ENCODE measurements around the gene CTTNBP2NL. TPM values are rescaled to one million over a fixed set of nuclear protein-coding genes. Genes with fewer than 3 reads are reported as not detected.
A peak's percentile ranks its signal among the peaks of the same experiment; 100 is the strongest.

The CTTNBP2NL gene
- total RNA-seq, 2 donors from 2014 or later, result 47.1 to 93.3 TPM

GRCh38 chr1:112393631-112393974 lies 2.4 kb upstream of the CTTNBP2NL start:
- intact Hi-C loops (cut with DNase I), result loop anchor here (5.0 kb wide), 2 partner anchors 224 to 314 kb away; partner anchors contain the start of genes CAPZA1, RHOC and ST7L
- peak; percentile 51 for DNase-seq

GRCh38 chr1:112394743-112395062 lies 1.3 kb upstream of the CTTNBP2NL start:
- TF ChIP-seq CTCF (IDR thresholded peaks at IDR 0.05), result no peak
- Histone ChIP-seq H3K27me3 (no peaks in the 10 kb centered on the region), H3K4me1 (peaks cover 10% of the 10 kb centered on the region), H3K27ac (peak overlapping the region; percentile 96), H3K9me3 (no peaks in the 10 kb centered on the region), H3K36me3 (no peaks in the 10 kb centered on the region), H3K9ac (ENCODE audit: low read depth in 2 of 2, low read length in 2 of 2) (peak overlapping the region; percentile 48 to 98), H3K4me3 (no peak overlapping the region)
- intact Hi-C loops (cut with DNase I), result loop anchor here (5.0 kb wide), 2 partner anchors 223 to 313 kb away; partner anchors contain the start of genes CAPZA1, RHOC and ST7L
- DNase-seq, result no peak

More at GRCh38 chr1:112393631-112393974, 2.4 kb upstream of the CTTNBP2NL start:
- Histone ChIP-seq H3K4me3 (no peak overlapping the region), H3K36me3 (no peaks in the 10 kb centered on the region), H3K9me3 (no peaks in the 10 kb centered on the region), H3K9ac (ENCODE audit: low read depth in 2 of 2, low read length in 2 of 2) (peak overlapping the region in 1 of 2 donors; percentile 98), H3K4me1 (peaks cover 10% of the 10 kb centered on the region), H3K27ac (peak overlapping the region; percentile 96), H3K27me3 (no peaks in the 10 kb centered on the region)
- TF ChIP-seq CTCF (IDR thresholded peaks at IDR 0.05), result no peak

- intact Hi-C loops (cut with DNase I), result no loop called here
- peaks cover 10% of the 10 kb centered on the region for H3K4me1 ChIP-seq
- no peak for DNase-seq
Observed at GRCh38 chr1:112395256-112395820, 676 bp upstream of the CTTNBP2NL start.

GRCh38 chr1:112396653-112397471 lies 848 bp downstream of the CTTNBP2NL start:
- Histone ChIP-seq H3K4me1 (peaks cover 10% of the 10 kb centered on the region), H3K36me3 (no peaks in the 10 kb centered on the region), H3K27me3 (no peaks in the 10 kb centered on the region), H3K27ac (peak overlapping the region; percentile 96), H3K4me3 (peak overlapping the region; percentile 93), H3K9ac (ENCODE audit: low read depth in 2 of 2, low read length in 2 of 2) (peak overlapping the region; percentile 94 to 98), H3K9me3 (no peaks in the 10 kb centered on the region)
- DNase-seq, result peak; percentile 64
- intact Hi-C loops (cut with DNase I), result no loop called here
- no peak for TF ChIP-seq CTCF (IDR thresholded peaks at IDR 0.05)

More at GRCh38 chr1:112395256-112395820, 676 bp upstream of the CTTNBP2NL start:
- H3K9me3 ChIP-seq, result no peaks in the 10 kb centered on the region
- H3K27me3 ChIP-seq, result no peaks in the 10 kb centered on the region
- peak overlapping the region; percentile 93 for H3K4me3 ChIP-seq
- H3K27ac ChIP-seq, result peak overlapping the region; percentile 96
- TF ChIP-seq CTCF (IDR thresholded peaks at IDR 0.05), result no peak
- no peaks in the 10 kb centered on the region for H3K36me3 ChIP-seq
- H3K9ac ChIP-seq (ENCODE audit: low read depth in 2 of 2, low read length in 2 of 2), result peak overlapping the region; percentile 83 to 98

- H3K4me3 ChIP-seq, result peak overlapping the region; percentile 93
Observed at GRCh38 chr1:112397841-112398240, 1.8 kb downstream of the CTTNBP2NL start.

More at GRCh38 chr1:112397841-112398240, 1.8 kb downstream of the CTTNBP2NL start:
- no peaks in the 10 kb centered on the region for H3K36me3 ChIP-seq
- no peak for DNase-seq
- no peaks in the 10 kb centered on the region for H3K9me3 ChIP-seq
- TF ChIP-seq CTCF (IDR thresholded peaks at IDR 0.05), result no peak
- peaks cover 10% of the 10 kb centered on the region for H3K4me1 ChIP-seq
- H3K9ac ChIP-seq (ENCODE audit: low read depth in 2 of 2, low read length in 2 of 2), result peak overlapping the region; percentile 9 to 98
- intact Hi-C loops (cut with DNase I), result no loop called here
- H3K27ac ChIP-seq, result peak overlapping the region; percentile 96
- no peaks in the 10 kb centered on the region for H3K27me3 ChIP-seq
